ENCODE measurements around the gene WNT10A. TPM values are rescaled to one million over a fixed set of nuclear protein-coding genes. Genes with fewer than 3 reads are reported as not detected.
A peak's percentile ranks its signal among the peaks of the same experiment; 100 is the strongest.

WNT10A gene
- total RNA-seq, 1 experiment from 2014 or later: 1.5 TPM

DNA sequence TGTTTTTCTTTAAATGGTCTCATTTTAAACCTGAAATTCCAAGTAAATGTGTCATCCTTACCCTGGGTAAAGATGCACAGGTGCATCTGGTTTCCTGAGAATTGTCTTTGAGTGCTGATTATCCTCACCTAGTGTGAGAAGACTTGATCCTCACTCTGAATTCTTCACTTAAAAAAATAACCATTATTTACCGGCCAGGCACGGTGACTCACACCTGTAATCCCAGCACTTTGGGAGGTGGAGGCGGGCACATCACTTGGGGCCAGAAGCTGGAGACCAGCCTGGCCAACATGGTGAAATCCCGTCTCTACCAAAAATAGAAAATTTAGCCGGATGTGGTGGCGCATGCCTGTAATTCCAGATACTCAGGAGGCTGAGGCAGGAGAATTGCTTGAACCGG lies 30.9 kb upstream of the WNT10A start:
- ChIA-PET POLR2A (no interaction called here), RAD21 (ENCODE audit: low non-redundant PET in 1 of 2, low total read pairs in 2 of 2, uncharacterized antibody in 2 of 2, unreplicated experiment in 2 of 2) (no interaction called here), CTCF (interaction anchor here (0.8 to 3.9 kb wide), 10 partner anchors 10 to 255 kb away, joined by 3 to 71 read pairs (median 4); partner anchors contain the start of genes BCS1L, WNT6 and ZNF142)
- H3K79me2 ChIP-seq (ENCODE audit: insufficient read depth, low read length): no peaks in the 10 kb centered on the region
- ATAC-seq (peak; percentile 52), DNase-seq (ENCODE audit: low read depth, low spot score) (peak; percentile 33)
- intact Hi-C loops (cut with micrococcal nuclease): loop anchor here (5.0 kb wide), 1 partner anchor 442 kb away; no protein-coding TSS in a partner anchor
- H3K27me3 ChIP-seq (ENCODE audit: insufficient read depth, low read length): no peaks in the 10 kb centered on the region
- no peaks in the 10 kb centered on the region for H3K36me3 ChIP-seq (ENCODE audit: control insufficient read depth in 1 of 2, insufficient read depth in 2 of 2, low read length in 2 of 2)
- H3K9me2 ChIP-seq (ENCODE audit: insufficient read depth): no peaks in the 10 kb centered on the region
- H3K4me3 ChIP-seq (replicated peaks in 1 of 2; ENCODE audit: low read depth in 1 of 2, low read length in 2 of 2): peak overlapping the region in 1 of 2 experiments; percentile 25; a peak in 3 of 4 replicates
- no peak overlapping the region for H3K9ac ChIP-seq (ENCODE audit: low read length)
- TF ChIP-seq ZNF274 (IDR thresholded peaks at IDR 0.05; ENCODE audit: low read depth, low read length) (no peak), JUND (IDR thresholded peaks at IDR 0.05) (no peak), TCF7L2 (IDR thresholded peaks at IDR 0.05; ENCODE audit: borderline replicate concordance, extremely low read depth, insufficient read depth, insufficient read length) (no peak), ELF1 (IDR thresholded peaks at IDR 0.05; ENCODE audit: borderline replicate concordance, low read depth) (no peak), ZFX (IDR thresholded peaks at IDR 0.05) (no peak), EZH2phosphoT487 (IDR thresholded peaks at IDR 0.05; ENCODE audit: borderline replicate concordance) (no peak), RAD21 (IDR thresholded peaks at IDR 0.05; ENCODE audit: low read depth) (no peak), YY1 (IDR thresholded peaks at IDR 0.05; ENCODE audit: extremely low read depth, insufficient replicate concordance, low read depth, low read length) (no peak)
- TF ChIP-seq, protein P1, sequence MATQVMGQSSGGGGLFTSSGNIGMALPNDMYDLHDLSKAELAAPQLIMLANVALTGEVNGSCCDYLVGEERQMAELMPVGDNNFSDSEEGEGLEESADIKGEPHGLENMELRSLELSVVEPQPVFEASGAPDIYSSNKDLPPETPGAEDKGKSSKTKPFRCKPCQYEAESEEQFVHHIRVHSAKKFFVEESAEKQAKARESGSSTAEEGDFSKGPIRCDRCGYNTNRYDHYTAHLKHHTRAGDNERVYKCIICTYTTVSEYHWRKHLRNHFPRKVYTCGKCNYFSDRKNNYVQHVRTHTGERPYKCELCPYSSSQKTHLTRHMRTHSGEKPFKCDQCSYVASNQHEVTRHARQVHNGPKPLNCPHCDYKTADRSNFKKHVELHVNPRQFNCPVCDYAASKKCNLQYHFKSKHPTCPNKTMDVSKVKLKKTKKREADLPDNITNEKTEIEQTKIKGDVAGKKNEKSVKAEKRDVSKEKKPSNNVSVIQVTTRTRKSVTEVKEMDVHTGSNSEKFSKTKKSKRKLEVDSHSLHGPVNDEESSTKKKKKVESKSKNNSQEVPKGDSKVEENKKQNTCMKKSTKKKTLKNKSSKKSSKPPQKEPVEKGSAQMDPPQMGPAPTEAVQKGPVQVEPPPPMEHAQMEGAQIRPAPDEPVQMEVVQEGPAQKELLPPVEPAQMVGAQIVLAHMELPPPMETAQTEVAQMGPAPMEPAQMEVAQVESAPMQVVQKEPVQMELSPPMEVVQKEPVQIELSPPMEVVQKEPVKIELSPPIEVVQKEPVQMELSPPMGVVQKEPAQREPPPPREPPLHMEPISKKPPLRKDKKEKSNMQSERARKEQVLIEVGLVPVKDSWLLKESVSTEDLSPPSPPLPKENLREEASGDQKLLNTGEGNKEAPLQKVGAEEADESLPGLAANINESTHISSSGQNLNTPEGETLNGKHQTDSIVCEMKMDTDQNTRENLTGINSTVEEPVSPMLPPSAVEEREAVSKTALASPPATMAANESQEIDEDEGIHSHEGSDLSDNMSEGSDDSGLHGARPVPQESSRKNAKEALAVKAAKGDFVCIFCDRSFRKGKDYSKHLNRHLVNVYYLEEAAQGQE (IDR thresholded peaks at IDR 0.05; ENCODE audit: low read depth): no peak
- TF ChIP-seq, protein P2, sequence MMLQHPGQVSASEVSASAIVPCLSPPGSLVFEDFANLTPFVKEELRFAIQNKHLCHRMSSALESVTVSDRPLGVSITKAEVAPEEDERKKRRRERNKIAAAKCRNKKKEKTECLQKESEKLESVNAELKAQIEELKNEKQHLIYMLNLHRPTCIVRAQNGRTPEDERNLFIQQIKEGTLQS (IDR thresholded peaks at IDR 0.05): no peak
- TF ChIP-seq, protein P3, sequence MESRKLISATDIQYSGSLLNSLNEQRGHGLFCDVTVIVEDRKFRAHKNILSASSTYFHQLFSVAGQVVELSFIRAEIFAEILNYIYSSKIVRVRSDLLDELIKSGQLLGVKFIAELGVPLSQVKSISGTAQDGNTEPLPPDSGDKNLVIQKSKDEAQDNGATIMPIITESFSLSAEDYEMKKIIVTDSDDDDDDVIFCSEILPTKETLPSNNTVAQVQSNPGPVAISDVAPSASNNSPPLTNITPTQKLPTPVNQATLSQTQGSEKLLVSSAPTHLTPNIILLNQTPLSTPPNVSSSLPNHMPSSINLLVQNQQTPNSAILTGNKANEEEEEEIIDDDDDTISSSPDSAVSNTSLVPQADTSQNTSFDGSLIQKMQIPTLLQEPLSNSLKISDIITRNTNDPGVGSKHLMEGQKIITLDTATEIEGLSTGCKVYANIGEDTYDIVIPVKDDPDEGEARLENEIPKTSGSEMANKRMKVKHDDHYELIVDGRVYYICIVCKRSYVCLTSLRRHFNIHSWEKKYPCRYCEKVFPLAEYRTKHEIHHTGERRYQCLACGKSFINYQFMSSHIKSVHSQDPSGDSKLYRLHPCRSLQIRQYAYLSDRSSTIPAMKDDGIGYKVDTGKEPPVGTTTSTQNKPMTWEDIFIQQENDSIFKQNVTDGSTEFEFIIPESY (IDR thresholded peaks at IDR 0.05; ENCODE audit: extremely low read depth, insufficient replicate concordance, low read length): no peak
- peaks cover 32 to 63% of the 10 kb centered on the region in 2 experiments for H3K4me1 ChIP-seq (ENCODE audit: control insufficient read depth in 1 of 2, insufficient read depth in 2 of 2, low read length in 2 of 2)
- peak overlapping the region; percentile 56 for H2AFZ ChIP-seq (ENCODE audit: low read depth, low read length, poor library complexity, severe bottlenecking)
- peak overlapping the region; percentile 69 for H3K27ac ChIP-seq (ENCODE audit: low read depth, low read length)
- peak overlapping the region; percentile 80 for H3K4me2 ChIP-seq (ENCODE audit: low read length)
- H4K20me1 ChIP-seq (ENCODE audit: insufficient read depth): no peaks in the 10 kb centered on the region
- no peaks in the 10 kb centered on the region for H3K9me3 ChIP-seq (ENCODE audit: control insufficient read depth in 1 of 2, insufficient read depth in 1 of 2, low read depth in 1 of 2, low read length in 2 of 2)
- no TSS peak for BruUV-seq (replicated peaks)
